HFFc6 (cell line): ENCODE data around the gene PPCS. TPM values are rescaled to one million over a fixed set of nuclear protein-coding genes. Genes with fewer than 3 reads are reported as not detected.

Experiments used
- DNase-seq: peaks from one replicate; pipeline ENCODE4 v3.0.0-alpha.2; 2018
- H3K27ac Mint-ChIP-seq: 2 replicates; pipeline ENCODE4 v1.8.0; 2020; ENCODE audit warnings: mild to moderate bottlenecking, mixed read lengths
- H3K27me3 Mint-ChIP-seq: 2 replicates; pipeline ENCODE4 v1.8.0; 2021; ENCODE audit warnings: mild to moderate bottlenecking, moderate library complexity, mixed read lengths; ENCODE audit not compliant: insufficient read depth
- H3K36me3 Mint-ChIP-seq: 2 replicates; pipeline ENCODE4 v1.8.0; 2021; ENCODE audit warnings: low read depth, mixed read lengths
- H3K4me1 Mint-ChIP-seq: 2 replicates; pipeline ENCODE4 v1.8.0; 2020; ENCODE audit warnings: low read depth, mixed read lengths
- H3K4me3 Mint-ChIP-seq: 2 replicates; pipeline ENCODE4 v1.8.0; 2020; ENCODE audit warnings: mild to moderate bottlenecking, moderate library complexity, mixed read lengths
- H3K9me3 Mint-ChIP-seq: 2 replicates; pipeline ENCODE4 v1.8.0; 2020; ENCODE audit warnings: mild to moderate bottlenecking, mixed read lengths
- CTCF ChIP-seq: fragments of 200-600 bp; sonication (generic); IDR thresholded peaks from 2 replicates; pipeline ENCODE4 v1.5.0; 2021; ENCODE audit warnings: antibody characterized with exemption, mild to moderate bottlenecking
- total RNA-seq, 6 experiments: library from RNA; stranded (reverse); fragmentation: NEBNext Ultra II Directional; extraction: Animal tissue kit (Norgen Biotek cat#: 25700); gene quantifications; 2 replicates in 1 of 6; 3 replicates in 5 of 6; pipeline ENCODE4 v1.2.3, GENCODE V29; 2021

PPCS gene
- total RNA-seq, 6 experiments from 2014 or later = 27.6 to 34.8 (median 29.2) TPM

- no peaks in the 10 kb centered on the region for H3K9me3 Mint-ChIP-seq
- no peak for TF ChIP-seq CTCF
- no peaks in the 10 kb centered on the region for H3K36me3 Mint-ChIP-seq
- no peak for DNase-seq
- H3K27ac Mint-ChIP-seq = no peak overlapping the region
- peaks cover 23% of the 10 kb centered on the region for H3K4me1 Mint-ChIP-seq
- no peak overlapping the region for H3K4me3 Mint-ChIP-seq
- H3K27me3 Mint-ChIP-seq = peaks cover 8% of the 10 kb centered on the region
Measured at GRCh38 chr1:42433369-42433768, 23.0 kb upstream of the PPCS start.

- H3K27ac Mint-ChIP-seq = no peak overlapping the region
- no peak for TF ChIP-seq CTCF
- no peak overlapping the region for H3K4me3 Mint-ChIP-seq
- no peaks in the 10 kb centered on the region for H3K9me3 Mint-ChIP-seq
- H3K4me1 Mint-ChIP-seq = peaks cover 19% of the 10 kb centered on the region
- H3K36me3 Mint-ChIP-seq = no peaks in the 10 kb centered on the region
- H3K27me3 Mint-ChIP-seq = peaks cover 8% of the 10 kb centered on the region
- no peak for DNase-seq
Measured at GRCh38 chr1:42434340-42434739, 22.0 kb upstream of the PPCS start.

- no peak for TF ChIP-seq CTCF
- Mint-ChIP-seq H3K4me3 (no peak overlapping the region), H3K36me3 (no peaks in the 10 kb centered on the region), H3K9me3 (no peaks in the 10 kb centered on the region), H3K4me1 (peaks cover 12% of the 10 kb centered on the region), H3K27ac (no peak overlapping the region), H3K27me3 (no peaks in the 10 kb centered on the region; the same call in none of the 2 replicates)
- DNase-seq = peak; percentile 61
Measured at GRCh38 chr1:42439940-42440339, 16.4 kb upstream of the PPCS start.

- TF ChIP-seq CTCF = no peak
- no peaks in the 10 kb centered on the region for H3K36me3 Mint-ChIP-seq
- peaks cover 12% of the 10 kb centered on the region for H3K4me1 Mint-ChIP-seq
- no peak for DNase-seq
- no peaks in the 10 kb centered on the region for H3K9me3 Mint-ChIP-seq
- H3K27me3 Mint-ChIP-seq = peaks cover 7% of the 10 kb centered on the region
- H3K27ac Mint-ChIP-seq = no peak overlapping the region
- H3K4me3 Mint-ChIP-seq = no peak overlapping the region
Measured at GRCh38 chr1:42442662-42443061, 13.7 kb upstream of the PPCS start.

GRCh38 chr1:42449256-42449655, 7.1 kb upstream of the PPCS start:
- no peak for TF ChIP-seq CTCF
- Mint-ChIP-seq H3K9me3 (no peaks in the 10 kb centered on the region), H3K27me3 (peaks cover 19% of the 10 kb centered on the region), H3K4me1 (no peaks in the 10 kb centered on the region), H3K27ac (no peak overlapping the region), H3K36me3 (no peaks in the 10 kb centered on the region), H3K4me3 (no peak overlapping the region)
- DNase-seq = no peak

- H3K4me1 Mint-ChIP-seq = no peaks in the 10 kb centered on the region
- H3K9me3 Mint-ChIP-seq = no peaks in the 10 kb centered on the region
- H3K27ac Mint-ChIP-seq = no peak overlapping the region
- TF ChIP-seq CTCF = no peak
- no peaks in the 10 kb centered on the region for H3K36me3 Mint-ChIP-seq
- H3K27me3 Mint-ChIP-seq = peaks cover 19% of the 10 kb centered on the region
- no peak overlapping the region for H3K4me3 Mint-ChIP-seq
- no peak for DNase-seq
Measured at GRCh38 chr1:42450061-42450460, 6.3 kb upstream of the PPCS start.
